Stimulated activated CD4-positive, alpha-beta T cell treated with anti-CD3 and anti-CD28 coated beads, TNF-alpha, amount 100 ng/mL, for 24 hours (primary cell): ENCODE results near the gene COL4A2.
"Not testable (repeated sequence)": the region's sequence is repeated elsewhere in the genome, so short reads cannot be mapped to it uniquely, and the experiment has no call there.

ENCODE experiments used
- DNase-seq, 3 experiments: peaks; one replicate each; pipeline ENCODE4 v3.0.0-alpha.2; 2020; ENCODE audit warnings: low read depth in 3 of 3

COL4A2 gene

DNA sequence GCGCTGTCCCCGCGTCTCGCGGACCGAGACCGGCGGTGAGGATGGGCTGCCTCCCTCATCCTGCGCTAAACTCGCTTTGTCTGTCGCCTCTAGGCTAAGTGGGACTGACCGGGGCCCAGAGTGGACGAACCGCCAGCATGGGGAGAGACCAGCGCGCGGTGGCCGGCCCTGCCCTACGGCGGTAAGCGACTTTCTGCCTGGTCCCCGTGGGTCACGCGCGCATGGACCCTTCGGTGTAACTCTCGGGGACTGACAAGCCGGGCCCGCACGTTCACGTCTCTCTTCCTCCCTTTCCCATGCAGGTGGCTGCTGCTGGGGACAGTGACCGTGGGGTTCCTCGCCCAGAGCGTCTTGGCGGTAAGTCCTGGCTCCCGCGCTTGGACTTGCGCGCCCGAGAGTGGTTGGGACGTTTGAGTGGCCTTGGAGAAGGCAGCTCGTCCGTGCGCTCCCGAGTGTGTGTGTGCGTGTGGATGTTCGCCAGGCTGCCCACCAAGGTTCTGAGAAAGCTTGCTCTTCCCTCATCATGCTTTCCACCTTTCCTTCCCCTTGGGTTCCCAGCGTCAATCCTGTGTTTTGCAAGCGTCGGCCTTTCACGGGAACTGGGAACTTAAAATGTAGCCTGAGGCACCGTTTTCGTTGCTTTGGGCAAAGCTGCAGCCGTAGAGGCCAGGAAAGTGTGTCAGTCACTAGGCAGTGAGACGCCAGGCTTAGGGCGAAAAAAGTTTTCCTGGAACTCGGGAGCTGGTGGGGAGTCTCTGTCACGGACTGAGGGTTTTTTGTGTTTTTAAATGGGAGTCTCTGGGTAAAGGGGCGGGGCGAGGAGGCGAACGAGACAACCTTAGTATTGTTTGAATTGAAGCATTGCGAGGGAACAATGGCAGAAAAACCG lies 927 bp downstream of the COL4A2 start:
- DNase-seq, result no peak

DNA sequence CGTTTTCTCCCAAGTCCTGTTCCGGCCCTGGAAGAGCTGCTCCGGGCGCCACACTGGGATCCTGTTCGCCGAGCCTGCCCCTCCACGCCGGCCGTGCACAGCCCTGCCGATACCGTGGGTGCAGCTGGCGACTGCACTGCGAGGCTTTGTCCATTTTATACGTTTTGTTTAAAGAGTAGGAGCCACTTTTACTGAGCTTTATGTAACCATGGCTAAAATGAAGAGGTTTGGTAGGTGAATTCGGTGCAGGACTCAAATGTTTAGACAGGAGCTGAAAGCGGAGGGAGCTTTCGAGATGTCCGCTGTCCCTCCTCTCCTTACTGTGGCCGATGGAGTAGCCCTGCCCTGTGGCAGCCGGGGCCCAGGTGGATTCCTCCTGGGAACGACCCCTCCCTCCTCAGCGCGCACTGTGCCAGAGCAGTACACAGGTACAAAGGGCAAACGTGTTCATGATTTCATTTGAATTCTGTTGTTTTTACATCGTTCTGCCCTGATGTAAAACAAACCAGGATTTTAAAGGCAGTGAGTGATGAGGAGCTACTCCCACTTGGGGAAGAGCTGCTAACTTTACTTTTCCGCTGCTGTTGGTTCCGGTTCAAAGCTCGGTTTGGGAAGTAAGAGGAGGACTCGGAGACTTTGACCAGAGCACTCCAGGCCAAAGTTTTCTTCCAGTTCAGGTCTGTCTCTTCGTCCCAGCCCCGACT lies 1.7 kb downstream of the COL4A2 start:
- no peak for DNase-seq

DNA sequence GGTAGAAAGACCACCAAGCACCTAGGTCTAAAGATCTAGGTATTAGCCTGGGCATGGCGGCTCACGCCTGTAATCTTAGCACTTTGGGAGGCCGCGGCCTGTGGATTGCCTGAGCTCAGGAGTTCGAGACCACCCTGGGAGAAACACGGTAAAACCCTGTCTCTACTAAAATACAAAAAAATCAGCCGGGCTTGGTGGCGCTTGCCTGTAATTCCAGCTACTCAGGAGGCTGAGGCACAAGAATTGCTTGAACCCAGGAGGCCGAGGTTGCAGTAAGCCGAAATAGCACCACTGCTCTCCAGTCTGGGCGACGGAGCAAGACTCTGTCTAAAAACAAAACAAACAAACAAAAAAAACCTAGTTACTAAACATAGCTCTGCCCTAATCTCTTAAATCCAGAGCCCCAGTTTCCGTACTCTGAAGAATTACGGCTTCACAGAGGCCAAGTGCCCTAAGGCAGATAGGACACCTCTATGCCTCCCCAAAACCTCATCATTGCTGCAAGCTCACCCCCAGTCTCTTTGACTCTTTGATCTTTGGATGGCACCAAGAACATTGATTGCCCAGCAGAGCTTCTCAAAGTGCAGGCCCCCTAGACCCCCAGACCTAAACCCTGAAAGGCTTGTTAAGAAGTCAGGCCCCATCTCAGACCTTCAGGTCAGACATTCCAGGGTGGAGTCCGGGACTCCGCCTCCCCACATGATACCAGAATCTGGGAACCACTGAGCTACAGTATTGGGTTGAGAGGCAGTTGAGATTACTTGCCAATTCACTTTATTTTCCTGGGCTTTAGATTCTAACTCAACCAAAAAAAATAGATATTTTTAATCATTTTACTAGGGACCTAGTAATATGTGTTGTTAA lies 2.8 kb downstream of the COL4A2 start:
- no peak for DNase-seq

DNA sequence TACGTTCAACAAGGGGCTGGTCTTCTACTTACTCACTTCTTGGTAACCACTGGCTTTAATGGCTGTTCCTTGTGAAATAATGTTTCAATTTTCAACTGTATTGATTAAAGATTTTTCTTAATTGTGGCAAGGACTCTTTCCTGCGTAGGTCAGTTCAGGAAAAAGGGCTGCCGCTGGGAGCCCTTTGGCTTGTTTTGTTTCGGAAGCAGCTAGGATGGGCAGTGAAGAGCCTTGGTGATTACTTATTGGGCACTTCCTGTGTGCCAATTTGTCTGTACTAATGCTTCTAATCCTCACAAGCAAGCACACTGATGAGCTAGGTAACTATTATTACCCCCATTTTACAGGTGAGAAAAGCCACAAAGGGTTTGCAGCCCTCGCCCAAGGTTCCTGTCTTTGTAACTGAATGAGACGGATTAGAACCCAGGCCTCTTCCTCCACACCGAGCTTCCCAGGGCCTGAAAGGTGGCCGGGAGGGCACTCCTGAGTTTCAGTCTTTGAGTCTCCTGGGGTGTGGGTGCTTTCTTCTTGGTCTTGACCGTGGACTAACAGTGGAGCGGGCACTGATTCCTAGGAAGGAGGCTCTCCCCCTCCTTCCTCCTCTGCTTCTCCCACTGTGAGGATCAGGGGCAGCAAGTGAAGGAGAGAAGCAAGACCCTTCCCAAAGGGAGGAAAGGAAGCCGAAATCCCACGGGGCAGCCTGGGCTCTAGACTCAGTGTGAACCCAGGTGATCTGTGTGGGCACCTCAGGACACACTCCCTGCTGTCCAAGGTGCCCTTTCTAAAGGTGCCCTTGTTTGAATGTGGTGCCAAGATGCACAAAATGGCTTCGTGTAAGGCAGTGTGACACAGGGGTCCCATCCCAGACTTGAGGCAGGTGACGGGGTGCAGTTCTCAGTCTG lies 3.7 kb downstream of the COL4A2 start:
- no peak for DNase-seq

DNA sequence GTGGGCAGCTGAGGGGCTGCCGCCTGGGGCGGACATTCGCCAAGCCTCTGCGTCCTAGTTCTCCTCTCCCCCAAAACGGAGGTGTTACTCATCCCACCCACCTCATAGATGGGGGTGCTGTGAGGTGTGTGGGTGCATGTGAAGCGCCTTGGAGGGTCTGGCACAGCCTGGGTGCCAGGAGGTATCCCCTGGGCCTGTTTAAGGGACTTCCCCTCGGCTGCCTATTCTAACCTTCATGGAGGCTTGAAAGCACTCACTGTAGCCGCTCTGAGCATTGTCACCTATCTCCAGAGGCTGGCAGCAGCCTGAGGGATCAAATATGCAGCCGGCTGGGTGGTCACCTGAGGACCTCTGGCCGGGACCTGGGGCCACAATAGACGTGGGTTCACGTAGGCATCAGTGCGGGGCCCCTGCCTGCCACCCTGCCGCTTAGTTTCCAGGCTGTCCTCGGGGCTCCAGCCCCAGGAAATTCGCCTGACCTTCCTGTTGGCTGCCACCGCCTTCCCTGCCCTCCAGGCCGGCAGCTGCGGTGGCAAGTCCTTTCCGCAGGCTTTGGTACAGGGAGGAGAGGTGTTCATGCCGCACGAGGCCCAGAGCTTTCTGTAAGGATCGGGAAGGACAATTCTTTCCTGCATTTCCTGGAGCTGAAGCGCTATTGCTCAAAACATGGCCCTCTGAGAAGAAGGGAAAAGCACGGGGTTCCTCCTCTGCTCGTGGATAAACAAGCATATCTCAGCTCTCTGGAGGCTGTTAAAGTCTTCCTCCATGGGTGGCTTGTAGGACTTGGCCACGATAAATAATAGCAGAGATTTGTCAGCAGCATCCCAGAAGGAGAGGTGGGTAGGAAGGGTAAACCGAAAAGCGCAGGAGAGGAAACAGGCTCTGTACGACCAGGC lies 4.6 kb downstream of the COL4A2 start:
- no peak for DNase-seq

DNA sequence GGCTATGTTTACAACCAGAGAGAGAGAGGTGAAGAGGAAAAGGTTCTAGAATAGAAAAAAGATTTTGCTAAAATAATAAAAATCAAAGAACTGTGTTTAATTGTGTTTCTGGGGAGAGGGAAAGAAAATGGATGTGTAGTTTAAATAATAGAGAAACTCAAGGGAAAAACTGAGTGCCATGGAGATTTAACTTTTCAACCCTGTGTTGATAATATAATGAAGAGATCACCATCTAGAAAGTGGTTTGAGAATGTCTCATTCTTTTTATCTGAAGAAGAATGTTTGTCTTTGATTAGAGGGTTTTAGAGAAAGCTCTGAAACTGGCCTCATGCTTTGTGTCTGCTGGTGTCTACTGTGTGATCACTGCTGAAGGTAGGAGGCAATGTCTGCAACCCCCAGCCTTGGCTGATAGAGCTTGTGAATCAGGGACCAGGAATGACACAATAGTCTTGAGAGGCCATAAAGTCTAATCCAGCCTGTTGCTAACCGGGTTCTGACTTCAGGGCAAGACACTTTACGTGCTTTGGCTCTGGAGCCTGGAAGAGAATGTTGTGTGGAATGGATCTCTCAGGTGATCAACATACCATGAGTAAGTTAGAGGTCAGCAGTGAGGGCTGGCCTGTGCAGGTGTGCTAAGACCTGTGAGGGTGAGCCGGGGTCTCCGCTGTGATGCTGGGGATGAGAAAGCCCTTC lies 5.4 kb downstream of the COL4A2 start:
- no peak for DNase-seq

DNA sequence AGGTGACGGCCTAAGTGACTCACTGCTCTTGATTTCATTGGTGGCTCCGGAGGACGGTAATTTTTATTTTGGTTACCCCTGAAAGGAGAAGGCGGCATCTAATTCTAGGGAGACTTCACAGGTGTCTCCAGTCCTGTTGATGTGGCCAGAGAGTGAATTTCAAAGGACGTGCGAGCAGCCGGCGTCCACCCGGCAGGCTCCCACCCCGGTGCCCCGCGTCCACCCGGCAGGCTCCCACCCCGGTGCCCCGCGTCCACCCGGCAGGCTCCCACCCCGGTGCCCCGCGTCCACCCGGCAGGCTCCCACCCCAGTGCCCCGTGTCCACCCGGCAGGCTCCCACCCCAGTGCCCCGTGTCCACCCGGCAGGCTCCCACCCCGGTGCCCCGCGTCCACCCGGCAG lies 6.2 kb downstream of the COL4A2 start:
- not testable (repeated sequence) for DNase-seq

DNA sequence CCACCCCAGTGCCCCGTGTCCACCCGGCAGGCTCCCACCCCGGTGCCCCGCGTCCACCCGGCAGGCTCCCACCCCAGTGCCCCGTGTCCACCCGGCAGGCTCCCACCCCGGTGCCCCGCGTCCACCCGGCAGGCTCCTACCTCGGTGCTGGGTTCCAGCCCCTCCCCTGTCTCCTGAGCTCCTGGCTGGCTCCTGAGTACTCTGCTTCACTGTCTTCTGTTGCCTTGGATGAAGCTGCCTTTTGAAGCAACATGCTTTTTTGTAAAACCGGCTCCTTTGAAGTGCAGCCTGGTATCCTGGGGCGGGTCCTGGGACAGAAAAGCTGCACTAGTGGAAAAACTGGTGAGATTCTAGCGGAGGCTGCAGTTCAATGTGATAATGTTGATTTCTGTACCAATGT lies 6.6 kb downstream of the COL4A2 start:
- DNase-seq, result not testable (repeated sequence)

DNA sequence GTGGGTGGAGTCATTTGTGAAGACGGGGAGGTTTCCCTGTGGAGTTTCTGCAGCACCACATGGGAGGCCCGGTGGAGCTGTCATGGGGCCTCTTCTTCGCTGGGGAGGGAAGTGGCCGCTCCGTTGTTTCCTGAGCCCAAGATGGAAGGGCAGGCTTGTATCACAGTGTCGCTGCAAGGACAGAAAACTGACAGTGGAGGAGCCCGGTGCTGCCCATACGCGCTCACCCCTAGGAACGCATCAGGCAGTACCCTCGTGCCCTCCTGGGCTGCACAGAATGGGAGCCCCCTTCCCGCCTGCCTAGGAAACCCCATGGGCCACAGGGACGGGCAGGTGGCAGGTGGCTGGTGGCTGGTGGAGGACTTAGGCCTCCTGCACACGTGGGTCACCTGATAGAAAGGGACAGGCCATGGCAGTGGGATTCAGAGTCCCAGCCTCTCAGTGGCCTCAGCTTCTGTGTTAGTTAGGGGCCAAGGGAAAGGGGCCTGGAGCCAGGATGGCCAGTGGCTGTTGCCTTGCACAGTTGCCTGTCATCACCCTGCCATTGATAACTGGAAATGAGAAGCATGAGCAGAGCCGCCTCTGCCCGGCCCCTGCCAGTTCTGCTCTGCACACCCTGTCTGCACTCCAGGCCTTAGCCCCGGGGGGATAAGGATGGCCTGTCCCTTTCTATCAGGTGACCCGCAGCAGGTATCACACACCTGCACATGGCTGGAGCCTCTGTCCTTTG lies 7.6 kb downstream of the COL4A2 start:
- DNase-seq, result no peak

DNA sequence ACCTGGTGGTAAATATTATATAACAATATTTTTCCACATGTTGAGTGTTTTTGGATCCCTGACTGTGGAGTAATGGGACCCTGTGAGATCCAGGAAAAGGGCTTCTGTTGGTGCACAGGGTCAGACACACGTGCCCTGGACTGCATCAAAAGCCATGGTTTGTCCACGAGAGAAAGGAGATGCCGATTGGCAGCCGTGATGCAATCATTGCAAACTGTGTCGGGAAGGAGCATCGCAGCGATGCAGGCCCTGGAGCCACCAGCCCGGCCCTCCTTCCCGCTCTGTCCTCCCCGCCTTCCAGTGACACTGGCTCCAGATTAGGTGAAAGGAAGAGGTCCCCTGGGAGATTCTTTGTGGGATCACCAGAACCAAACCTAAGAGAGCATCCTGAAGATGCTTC lies 9.1 kb downstream of the COL4A2 start:
- DNase-seq, result no peak

DNA sequence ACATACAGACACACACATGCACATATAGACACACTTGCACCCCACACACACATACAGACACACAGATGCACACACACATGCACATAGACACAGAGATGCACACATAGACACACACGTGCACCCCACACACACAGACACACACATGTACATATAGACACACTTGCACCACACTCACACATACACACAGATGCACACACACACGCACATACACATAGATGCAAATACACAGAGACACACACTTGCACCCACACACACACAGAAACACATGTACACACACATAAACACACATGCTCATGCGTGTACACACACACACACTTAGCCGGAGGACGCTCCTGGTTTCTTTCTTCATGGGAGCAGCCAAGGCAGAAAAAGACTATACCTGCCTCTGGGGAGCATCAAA lies 10.0 kb downstream of the COL4A2 start:
- no peak for DNase-seq

DNA sequence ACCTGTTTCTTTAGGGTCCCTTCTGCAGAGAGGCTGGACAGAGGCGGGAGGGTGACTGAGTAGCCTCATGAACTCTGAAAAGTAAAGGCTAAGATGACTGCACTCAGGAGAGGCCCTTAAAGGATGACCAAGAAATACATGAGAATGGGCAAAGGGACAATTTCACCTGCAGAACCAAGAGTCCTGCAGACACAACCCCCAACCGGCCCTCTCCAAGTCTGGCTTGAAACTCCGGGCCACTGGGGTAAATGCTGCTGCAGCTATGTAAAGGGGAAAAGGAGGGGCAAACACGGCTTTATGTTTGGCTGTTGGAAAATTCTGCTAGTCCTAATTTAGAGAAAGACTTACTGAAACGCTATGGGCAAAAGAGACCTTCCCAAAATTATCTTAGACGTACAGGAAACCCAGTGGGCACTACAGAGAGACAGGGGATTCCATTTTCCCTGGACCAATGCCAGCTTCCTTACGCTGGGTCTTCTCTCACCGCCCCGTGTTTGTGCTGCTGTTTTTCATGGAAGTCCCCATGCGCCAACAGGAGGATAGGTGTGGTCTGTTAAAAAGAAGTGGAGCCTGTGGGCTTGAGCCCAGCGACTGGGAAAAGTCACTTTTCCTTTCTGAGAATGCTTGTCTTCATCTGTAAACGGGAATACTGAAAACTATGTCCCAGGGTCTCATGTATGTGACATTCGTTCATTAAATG lies 10.6 kb downstream of the COL4A2 start:
- DNase-seq, result no peak

DNA sequence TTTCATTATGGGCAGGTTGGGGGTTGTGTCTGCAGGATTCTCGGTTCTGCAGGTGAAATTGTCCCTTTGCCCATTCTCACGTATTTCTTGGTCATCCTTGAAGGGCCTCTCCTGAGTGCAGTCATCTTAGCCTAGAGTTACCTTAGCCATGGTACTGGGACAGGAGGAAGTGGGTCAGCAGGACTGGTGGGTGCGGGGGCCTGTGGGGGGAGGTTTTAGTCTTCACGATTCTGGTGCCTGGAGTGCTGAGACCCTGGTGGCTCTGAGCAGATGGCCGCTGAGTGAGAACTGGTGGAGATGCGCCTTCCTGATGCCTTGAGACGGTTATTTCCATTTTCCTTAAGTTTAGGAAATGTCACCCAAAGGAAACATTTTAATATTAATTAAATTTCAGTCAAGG lies 11.8 kb downstream of the COL4A2 start:
- no peak for DNase-seq

DNA sequence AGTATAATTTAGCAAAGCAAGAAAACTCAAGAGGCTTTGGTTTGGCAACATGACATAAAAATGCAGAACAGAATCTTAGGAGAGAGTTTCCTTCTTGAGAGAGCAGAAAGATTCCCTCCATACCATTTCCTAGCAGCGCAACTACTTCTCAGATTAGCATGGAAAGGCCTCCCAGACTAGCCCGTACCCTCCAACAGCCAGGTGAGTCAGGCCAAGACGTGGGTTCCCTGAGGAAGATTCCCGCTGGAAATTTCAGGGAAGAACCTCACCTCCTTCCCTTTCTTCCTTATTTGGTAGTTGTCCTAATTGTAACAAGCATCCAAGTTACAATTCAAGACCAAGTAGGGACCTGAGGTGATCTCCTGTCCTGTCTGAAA lies 12.3 kb downstream of the COL4A2 start:
- no peak for DNase-seq

DNA sequence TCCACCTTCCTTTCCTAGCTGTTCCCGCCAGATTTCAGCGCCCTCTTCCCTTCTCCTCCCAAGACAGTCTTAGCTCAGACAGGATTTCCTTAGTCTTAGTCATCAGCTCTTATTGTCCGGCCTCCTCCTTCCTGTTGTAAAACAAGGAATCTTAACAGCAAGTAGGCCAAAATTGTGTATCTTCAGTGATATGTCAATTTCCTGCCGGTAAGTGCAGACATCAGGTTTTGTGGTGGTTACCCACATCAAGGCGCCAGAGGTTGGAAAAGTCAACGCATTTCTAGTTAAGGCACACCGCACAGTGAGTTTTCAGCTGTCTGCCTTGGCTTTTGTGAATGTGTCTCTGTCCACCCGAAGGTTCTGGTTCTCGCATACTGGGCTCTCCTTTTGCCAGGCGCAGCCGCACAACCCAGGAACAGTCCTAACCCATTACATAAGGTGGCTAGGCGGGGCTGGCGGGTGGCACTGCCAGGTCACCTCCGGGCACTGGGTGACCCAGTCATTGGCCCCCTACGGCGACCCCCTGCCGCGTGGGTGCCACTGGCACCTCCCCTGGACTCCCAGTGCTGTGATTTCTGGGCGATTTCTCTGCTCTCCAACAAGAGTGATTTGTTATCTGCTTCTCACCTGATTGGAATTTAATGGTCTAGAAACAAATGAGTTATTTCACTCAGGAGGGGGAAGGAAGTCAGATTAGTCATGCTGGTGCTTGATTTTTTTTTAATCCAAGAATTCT lies 12.9 kb downstream of the COL4A2 start:
- peak in 1 of 3 experiments; percentile 23 for DNase-seq

DNA sequence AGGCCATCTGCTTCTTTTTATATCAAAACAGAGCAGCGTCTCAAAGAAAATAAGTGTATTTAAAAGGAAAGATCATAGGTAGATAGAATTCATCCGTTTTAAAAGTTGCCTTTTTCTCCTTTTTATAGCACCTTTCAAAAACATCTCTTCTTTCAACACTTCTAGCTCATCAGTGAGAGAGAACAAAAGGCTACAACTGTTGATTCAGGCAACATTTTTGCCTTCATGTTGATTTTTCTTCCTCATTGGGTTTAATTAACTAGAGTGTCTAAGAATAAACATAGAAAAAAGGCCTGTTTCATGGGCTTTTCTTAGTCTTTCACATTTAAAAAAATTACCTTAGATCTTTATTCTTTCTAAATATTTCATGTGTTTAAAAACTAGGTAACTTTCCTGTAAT lies 13.6 kb downstream of the COL4A2 start:
- DNase-seq, result no peak

DNA sequence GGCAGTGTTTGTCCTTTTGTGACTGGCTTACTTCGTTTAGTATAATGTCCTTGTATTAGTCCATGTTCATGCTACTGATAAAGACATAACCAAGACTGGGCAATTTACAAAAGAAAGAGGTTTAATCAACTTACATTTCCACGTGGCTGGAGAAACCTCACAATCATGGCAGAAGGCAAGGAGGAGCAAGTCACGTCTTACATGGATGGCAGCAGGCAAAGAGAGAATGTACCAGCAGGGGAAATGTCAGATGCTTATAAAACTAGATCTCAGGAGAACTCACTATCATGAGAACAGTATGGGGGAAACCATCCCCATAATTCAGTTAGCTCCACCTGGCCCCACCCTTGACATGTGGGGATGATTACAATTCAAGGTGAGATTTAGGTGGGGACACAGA lies 14.5 kb downstream of the COL4A2 start:
- not testable (repeated sequence) for DNase-seq
